HL-60 (cell line): ENCODE measurements around the gene SEC23A.
"Not testable (repeated sequence)": the region's sequence is repeated elsewhere in the genome, so short reads cannot be mapped to it uniquely, and the experiment has no call there.

Experiments
- DNase-seq, 2 experiments: peaks; one replicate each; pipeline ENCODE4 v3.0.0-alpha.2; 2010 to 2020; ENCODE audit warnings: low read depth in 1 of 2, low spot score in 1 of 2
- H3K27ac ChIP-seq: fragments of 250-450 bp; sonication (Bioruptor Pico); replicated peaks from 2 replicates; pipeline ENCODE4 v1.5.1; 2020; ENCODE audit warnings: mild to moderate bottlenecking, moderate library complexity
- H3K27me3 ChIP-seq: fragments of 250-450 bp; sonication (Bioruptor Pico); 2 replicates; pipeline ENCODE4 v1.5.1; 2021; ENCODE audit warnings: mild to moderate bottlenecking, moderate library complexity; ENCODE audit not compliant: insufficient read depth, poor library complexity, severe bottlenecking
- H3K4me3 ChIP-seq: replicated peaks from 2 replicates; pipeline ENCODE4 v1.5.1; 2011; ENCODE audit warnings: mild to moderate bottlenecking, control low read depth, low read length; ENCODE audit not compliant: insufficient read depth
- CTCF ChIP-seq: IDR thresholded peaks from one replicate; pipeline ENCODE4 v1.5.1; 2011; ENCODE audit warnings: low read length, control low read depth, inconsistent platforms; ENCODE audit not compliant: insufficient read depth
- GABPA ChIP-seq: IDR thresholded peaks from 2 replicates; pipeline ENCODE4 v1.6.1; 2012; ENCODE audit warnings: low read depth
- POLR2AphosphoS5 ChIP-seq: IDR thresholded peaks from 2 replicates; pipeline ENCODE4 v1.6.1; 2012; ENCODE audit warnings: low read depth
- REST ChIP-seq: IDR thresholded peaks from 2 replicates; pipeline ENCODE4 v1.6.1; 2012; ENCODE audit warnings: low read depth; ENCODE audit not compliant: insufficient replicate concordance
- SPI1 ChIP-seq: IDR thresholded peaks from 2 replicates; pipeline ENCODE4 v1.6.1; 2012; ENCODE audit warnings: low read depth, mild to moderate bottlenecking, borderline replicate concordance

SEC23A gene

GRCh38 chr14:39140170-39140569 is 37.1 kb upstream of the SEC23A start:
- TF ChIP-seq REST, result no peak
- TF ChIP-seq POLR2AphosphoS5, result no peak
- TF ChIP-seq SPI1, result no peak
- TF ChIP-seq CTCF, result no peak
- no peak for TF ChIP-seq GABPA
- Histone ChIP-seq H3K4me3 (no peak overlapping the region), H3K27me3 (no peaks in the 10 kb centered on the region), H3K27ac (no peak overlapping the region)
- no peak for DNase-seq

- no peak for DNase-seq
- H3K27ac ChIP-seq, result no peak overlapping the region
- H3K4me3 ChIP-seq, result no peak overlapping the region
- H3K27me3 ChIP-seq, result no peaks in the 10 kb centered on the region
- TF ChIP-seq GABPA (no peak), CTCF (no peak), SPI1 (no peak), REST (no peak), POLR2AphosphoS5 (no peak)
Measured at GRCh38 chr14:39138440-39138839, 35.4 kb upstream of the SEC23A start.

- not testable (repeated sequence) for H3K27ac ChIP-seq, H3K27me3 ChIP-seq, DNase-seq, H3K4me3 ChIP-seq
Measured at GRCh38 chr14:39137835-39138234, 34.8 kb upstream of the SEC23A start.

- Histone ChIP-seq H3K27me3 (no peaks in the 10 kb centered on the region), H3K27ac (no peak overlapping the region), H3K4me3 (no peak overlapping the region)
- no peak for TF ChIP-seq POLR2AphosphoS5
- TF ChIP-seq CTCF, result no peak
- no peak for TF ChIP-seq REST
- no peak for TF ChIP-seq SPI1
- no peak for TF ChIP-seq GABPA
- no peak for DNase-seq
Measured at GRCh38 chr14:39122330-39123138, 19.5 kb upstream of the SEC23A start.
